GM21360 (cell line): Measurements from ENCODE around the gene RUNX2.
A peak's percentile ranks its signal among the peaks of the same experiment; 100 is the strongest.
"Not testable (repeated sequence)": the region's sequence is repeated elsewhere in the genome, so short reads cannot be mapped to it uniquely, and the experiment has no call there.

Experiments
- ATAC-seq: cut with Tn5 transposase; IDR thresholded peaks from one replicate; pipeline ENCODE4 v1.9.1; 2021; ENCODE audit warnings: mild to moderate bottlenecking, moderate library complexity; ENCODE audit not compliant: unreplicated experiment

The RUNX2 gene

DNA sequence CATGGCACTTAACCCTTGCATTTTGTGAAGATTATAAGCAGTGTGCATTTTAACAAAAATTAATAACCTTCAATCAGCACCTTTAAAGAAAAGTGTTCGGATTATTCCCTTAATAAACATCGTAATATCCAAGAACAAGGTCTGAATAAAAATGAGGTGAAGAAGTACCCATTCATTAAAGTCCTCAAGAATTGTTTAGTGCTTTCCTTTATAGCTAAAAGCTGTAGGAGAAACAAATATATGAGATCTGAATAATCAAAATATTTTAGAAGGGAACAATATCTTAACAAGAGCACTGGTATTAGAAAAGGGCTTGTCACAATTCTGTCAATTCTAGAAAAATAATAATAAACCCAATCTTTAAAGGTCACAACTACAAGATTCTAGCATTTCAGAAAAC lies 217.3 kb downstream of the RUNX2 start:
- ATAC-seq: no peak

DNA sequence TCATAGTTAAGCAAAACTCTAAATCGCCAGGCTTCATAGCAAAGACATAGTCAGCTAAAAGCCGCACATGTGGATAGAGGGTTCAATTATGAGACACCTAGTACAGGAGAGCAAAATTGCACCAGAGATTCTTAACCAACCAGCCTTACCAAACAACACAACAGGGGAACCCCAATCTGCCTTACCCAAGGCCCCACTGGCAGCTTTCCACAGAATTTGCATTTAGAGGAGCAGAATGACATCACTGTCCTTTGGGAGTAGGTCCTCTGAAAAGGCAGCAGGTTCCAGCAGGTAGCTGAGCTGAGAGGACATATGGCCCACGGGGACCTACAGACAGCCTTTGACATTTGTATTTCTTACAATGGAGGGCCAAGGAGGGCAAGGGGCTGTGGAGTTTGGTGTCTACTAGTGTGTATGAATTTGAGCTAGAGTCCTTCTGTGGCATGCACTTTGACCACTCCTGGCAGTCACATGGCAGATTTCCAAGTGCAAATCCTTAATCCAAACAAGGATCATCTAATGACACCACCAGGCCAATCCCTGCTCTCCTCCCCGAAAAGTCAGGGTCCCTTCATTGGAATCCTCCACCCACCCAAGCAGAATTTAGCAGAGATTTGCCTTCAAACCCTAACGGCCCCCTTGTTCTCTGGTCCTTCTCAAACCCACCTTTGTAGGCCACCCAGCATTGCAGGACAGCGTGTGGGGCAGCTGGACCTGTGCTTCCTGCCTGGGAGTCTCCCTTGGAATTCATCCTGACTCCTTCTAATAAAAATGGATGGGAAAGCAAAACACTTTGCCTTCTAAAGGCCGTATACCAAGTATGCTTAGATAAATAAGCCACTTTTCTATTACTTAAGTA lies 220.8 kb downstream of the RUNX2 start:
- ATAC-seq: peak; percentile 88

GRCh38 chr6:45552536-45552935 lies 224.4 kb downstream of the RUNX2 start:
- no peak for ATAC-seq

- no peak for ATAC-seq
Measured at GRCh38 chr6:45553730-45554344, 225.7 kb downstream of the RUNX2 start.

DNA sequence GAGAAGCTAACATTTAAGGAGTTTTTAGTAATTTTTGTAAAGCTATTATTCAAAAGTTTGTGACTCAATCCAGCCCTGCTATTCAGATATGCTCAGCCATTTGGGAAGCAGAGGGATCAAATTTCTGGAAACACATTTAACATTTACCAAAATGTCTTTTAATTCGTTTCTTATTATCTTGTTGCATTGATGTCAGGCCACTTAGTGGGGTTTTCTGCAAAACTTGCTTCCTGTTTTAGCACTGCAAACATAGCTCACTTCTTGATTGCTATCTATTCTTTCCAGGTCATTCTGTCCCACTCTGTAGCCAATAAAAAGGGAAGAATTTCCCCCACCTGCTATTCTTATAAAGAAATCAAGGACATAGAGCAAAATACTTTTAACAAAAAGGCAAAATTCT lies 226.5 kb downstream of the RUNX2 start:
- no peak for ATAC-seq

GRCh38 chr6:45555981-45556771 lies 228.0 kb downstream of the RUNX2 start:
- no peak for ATAC-seq

GRCh38 chr6:45556828-45557227 lies 228.7 kb downstream of the RUNX2 start:
- no peak for ATAC-seq

DNA sequence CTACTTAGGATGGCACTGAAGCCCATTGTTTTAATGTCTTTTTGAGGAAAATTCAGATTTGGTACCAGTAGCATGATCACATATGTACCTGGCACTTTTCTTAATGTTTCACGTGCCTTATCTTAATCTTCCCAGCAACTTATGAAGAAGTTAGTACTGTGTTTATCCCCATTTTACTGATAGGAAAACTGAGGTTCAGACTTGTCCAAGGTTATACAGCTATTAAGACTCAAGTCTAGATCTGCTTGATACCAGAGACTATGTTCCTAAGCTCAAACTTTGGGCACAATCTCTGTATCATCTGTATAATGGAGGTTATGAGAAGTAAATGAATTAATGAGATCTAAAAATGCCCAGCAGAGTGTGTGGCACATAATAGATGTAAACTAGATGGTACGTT lies 229.3 kb downstream of the RUNX2 start:
- no peak for ATAC-seq

GRCh38 chr6:45558858-45559257 lies 230.7 kb downstream of the RUNX2 start:
- ATAC-seq: no peak

DNA sequence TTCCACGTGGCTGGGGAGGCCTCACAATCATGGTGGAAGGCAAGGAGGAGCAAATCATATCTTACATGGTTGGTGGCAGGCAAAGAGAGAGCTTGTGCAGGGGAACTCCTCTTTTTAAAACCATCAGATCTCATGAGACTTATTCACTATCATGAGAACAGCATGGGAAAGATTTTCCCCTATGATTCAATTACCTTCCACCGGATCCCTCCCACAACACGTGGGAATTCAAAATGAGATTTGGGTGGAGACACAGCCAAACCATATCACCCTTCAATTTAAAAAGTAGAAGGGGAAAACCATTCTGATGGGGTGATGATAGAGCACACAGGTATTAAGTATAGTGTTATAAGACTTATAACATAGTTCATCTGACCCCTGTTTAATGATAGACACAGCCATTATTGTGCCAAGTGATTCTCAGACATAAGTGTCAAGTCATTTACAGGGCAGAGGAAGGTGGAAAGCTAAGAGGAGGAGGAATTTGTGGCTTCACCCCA lies 232.2 kb downstream of the RUNX2 start:
- ATAC-seq: not testable (repeated sequence)

DNA sequence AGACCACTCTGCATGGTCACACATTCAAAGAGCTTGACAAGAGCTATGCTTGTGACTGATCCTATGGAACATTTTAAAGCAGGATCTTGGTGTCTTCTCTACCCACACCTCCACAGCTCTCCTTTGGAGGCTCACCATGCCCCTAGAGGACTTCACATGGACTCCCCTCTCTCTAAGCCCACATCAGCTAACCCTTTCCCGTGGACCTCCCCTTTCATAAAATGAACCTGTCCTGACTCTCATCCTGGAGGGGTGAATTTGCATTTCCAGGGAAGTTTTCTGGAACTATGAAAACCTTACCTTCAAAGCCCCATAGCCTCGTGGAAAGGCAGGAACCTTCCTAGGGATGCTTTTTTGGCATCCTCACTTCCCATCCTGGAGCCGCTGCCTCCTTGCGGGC lies 234.0 kb downstream of the RUNX2 start:
- ATAC-seq: no peak

GRCh38 chr6:45563041-45563440 lies 234.9 kb downstream of the RUNX2 start:
- ATAC-seq: no peak

DNA sequence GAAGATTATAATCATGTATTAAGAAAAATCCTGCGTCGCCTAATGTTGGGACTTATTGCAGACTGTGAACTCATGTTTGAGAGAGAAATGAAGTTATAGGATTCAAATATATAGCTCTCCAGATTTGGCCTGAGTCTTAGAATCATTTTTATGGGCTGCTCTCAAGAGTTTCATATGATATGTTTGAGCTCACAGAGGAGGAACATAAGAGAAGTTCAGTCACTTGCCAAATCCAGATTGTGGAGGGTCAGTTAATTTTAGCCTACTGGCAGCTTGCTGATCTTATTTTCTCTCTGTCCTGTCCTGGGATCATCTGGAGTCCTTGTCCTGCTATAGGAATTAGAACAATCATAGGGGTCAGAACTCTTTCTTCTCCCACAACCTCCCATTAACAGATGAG lies 235.7 kb downstream of the RUNX2 start:
- no peak for ATAC-seq

DNA sequence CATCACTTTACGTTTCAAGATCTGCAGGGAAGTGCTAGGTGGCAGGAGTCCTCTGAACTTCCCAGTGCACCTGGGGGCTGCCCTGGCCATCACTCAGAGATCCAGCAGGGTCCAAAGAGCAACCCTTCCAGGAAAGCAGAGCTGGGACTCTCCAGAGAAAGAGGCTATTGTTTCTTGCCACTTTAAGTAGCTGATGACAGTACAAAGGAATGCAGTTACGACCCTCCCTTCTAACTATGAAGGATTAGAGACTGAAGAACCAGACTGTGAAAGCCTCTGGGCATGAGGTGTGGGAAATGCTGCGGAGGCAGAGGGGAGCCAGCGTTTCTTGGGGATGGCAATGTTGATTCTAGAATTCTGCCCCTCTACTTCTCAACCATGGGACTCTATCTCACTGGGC lies 238.8 kb downstream of the RUNX2 start:
- no peak for ATAC-seq

GRCh38 chr6:45567879-45568278 lies 239.7 kb downstream of the RUNX2 start:
- ATAC-seq: no peak

DNA sequence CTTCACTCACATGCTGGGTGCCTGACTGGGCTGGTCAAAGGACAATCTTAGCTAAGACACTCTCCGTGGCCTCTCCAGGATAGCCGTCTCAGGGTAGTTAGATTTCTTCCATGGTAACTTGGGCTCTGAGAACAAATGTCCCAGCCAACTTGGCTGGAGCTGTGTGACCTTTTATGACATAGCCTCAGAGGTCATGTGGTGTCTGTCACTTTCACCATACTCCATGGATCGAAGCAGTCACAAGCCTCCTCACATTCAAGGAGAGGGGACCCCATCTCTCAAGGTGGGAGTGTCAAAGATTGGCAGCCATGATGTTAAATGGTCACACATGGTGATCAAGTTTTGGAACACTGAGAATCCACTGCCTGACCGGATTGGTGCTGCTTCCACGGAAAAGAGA lies 240.5 kb downstream of the RUNX2 start:
- no peak for ATAC-seq

DNA sequence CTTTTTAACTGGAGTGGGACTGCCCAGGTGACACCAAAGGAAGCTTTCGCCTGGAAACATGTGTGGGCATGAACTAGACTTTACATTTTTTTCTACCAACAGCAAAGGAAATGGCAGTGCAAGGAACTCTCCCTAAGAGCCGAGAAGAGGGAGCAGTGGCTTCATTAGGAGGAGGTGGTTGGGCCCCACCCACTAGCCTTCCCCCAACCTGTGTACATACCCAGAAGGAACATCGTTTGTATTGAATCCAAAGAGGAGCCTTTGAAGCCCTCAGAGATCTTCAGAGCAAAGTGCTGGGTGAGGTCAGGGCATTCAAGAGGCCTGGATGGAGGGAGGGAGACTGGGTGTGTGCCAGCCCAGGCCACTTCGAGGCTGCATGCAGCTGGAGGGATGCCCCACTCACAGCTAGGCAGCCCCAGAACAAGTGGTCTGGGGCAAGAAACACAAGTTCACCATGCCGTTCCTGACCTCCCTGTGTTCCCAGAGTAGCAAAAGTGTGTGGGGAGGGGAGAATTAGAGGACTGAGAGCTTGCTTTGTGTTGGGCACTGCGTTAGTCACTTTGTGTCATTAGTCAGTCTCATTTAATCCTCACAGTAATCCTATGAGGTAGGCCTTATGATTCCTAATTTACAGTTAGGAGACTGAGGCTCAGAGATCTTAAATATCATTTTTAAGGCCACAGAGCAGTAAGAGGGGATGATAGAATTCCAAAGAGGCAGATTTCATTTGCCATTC lies 241.2 kb downstream of the RUNX2 start:
- ATAC-seq: no peak

- no peak for ATAC-seq
Measured at GRCh38 chr6:45571159-45571558, 243.0 kb downstream of the RUNX2 start.

DNA sequence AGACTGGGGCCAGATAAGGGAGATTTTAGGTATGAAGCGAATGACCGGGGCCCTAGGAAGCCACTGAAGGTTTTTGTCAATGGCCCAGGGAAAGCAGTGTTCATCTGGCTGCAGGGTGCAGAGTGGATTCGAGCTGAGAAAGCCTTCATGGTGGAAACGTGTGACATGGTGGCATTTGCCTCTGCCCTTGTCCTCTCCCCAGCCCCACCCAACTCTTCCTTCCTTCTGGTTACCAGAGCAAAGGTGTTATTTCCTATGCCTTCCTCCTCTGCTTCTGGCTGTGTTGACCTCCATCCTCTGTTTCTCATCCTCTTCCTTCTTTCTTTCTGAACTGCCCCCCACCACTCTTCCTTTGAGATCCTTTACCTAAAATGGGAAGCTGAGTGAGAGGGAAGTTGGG lies 244.7 kb downstream of the RUNX2 start:
- no peak for ATAC-seq

- ATAC-seq: no peak
Measured at GRCh38 chr6:45574014-45574461, 245.9 kb downstream of the RUNX2 start.

DNA sequence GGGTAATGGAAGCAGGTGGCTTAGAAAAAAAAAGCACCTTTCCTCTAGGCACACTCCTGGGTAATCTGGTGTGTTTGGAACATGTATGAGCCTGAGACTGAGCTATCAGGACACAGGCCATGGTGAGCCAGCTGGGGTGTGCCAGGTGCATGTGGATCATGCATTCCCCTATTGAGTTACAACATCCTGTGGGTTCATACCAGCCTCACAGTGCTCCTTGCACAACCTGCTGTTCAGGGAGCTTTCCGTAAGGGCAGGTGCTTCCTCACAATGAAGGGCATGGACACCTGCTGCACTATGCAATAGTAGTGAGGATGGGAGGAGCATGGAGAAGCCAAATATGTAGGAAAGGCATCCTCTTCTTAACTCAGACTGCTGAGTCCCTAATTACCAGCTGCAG lies 246.8 kb downstream of the RUNX2 start:
- ATAC-seq: no peak
